SK-N-MC (cell line): Measurements from ENCODE around the gene ZNF177.

ENCODE experiments used
- DNase-seq: peaks from one replicate; pipeline ENCODE4 v3.0.0-alpha.2; 2011; ENCODE audit warnings: low read depth, low spot score
- H3K27ac ChIP-seq: fragments of 200-600 bp; sonication (generic); 2 replicates; pipeline ENCODE4 v1.5.1; 2016; ENCODE audit warnings: mixed run types
- H3K36me3 ChIP-seq: fragments of 200-600 bp; sonication (generic); 2 replicates; pipeline ENCODE4 v1.6.1; 2017; ENCODE audit warnings: antibody characterized with exemption, low read length, mixed read lengths; ENCODE audit not compliant: insufficient read depth
- H3K4me3 ChIP-seq: fragments of 200-600 bp; sonication (generic); 2 replicates; pipeline ENCODE4 v1.5.1; 2016
- H3K9ac ChIP-seq: fragments of 200-600 bp; sonication (generic); 2 replicates; pipeline ENCODE4 v1.8.0; 2017; ENCODE audit warnings: mixed run types, mixed read lengths; ENCODE audit not compliant: insufficient read length
- H3K9me3 ChIP-seq: fragments of 200-600 bp; sonication (generic); 2 replicates; pipeline ENCODE4 v1.6.1; 2017; ENCODE audit warnings: low read depth, mild to moderate bottlenecking, antibody characterized with exemption, low read length, moderate library complexity, mixed read lengths
- EZH2 ChIP-seq: fragments of 200-600 bp; sonication (generic); IDR thresholded peaks from one replicate; pipeline ENCODE4 v1.6.1; 2017; ENCODE audit warnings: antibody characterized with exemption
- FOXP2 ChIP-seq: optimal IDR thresholded peaks from 2 replicates; pipeline ENCODE3; 2011; ENCODE audit warnings: mild to moderate bottlenecking, moderate library complexity; ENCODE audit not compliant: insufficient read depth; ENCODE audit errors: extremely low read length, control extremely low read depth
- POLR2AphosphoS5 ChIP-seq: IDR thresholded peaks from 2 replicates; pipeline ENCODE4 v1.6.1; 2012; ENCODE audit warnings: mild to moderate bottlenecking, low read depth, low read length, borderline replicate concordance

ZNF177 gene

DNA sequence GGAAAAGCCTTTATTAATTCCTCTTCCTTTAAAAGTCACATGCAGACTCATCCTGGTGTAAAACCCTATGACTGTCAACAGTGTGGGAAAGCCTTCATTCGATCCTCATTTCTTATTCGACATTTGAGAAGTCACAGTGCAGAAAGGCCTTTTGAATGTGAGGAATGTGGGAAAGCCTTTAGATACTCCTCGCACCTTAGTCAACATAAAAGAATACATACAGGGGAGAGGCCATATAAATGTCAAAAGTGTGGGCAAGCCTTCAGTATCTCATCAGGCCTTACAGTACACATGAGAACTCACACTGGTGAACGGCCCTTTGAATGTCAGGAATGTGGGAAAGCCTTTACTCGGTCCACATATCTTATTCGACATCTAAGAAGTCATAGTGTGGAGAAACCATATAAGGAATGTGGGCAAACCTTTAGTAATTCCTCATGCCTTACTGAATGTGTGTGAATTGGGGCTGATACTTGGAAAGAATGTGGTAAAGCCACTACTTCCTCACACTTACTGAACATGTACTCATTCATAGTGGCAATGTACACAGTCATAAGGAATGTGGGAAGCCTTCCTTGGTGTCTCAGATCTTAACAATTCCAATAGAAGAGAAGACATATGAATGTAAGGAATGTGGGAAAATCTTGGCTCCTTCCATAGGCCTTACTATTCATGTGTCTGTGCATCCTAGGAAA, 20.1 kb upstream of the ZNF177 start:
- Histone ChIP-seq H3K27ac (no peak overlapping the region), H3K9ac (no peak overlapping the region), H3K9me3 (peaks cover 37% of the 10 kb centered on the region), H3K4me3 (no peak overlapping the region), H3K36me3 (peaks cover 53% of the 10 kb centered on the region)
- TF ChIP-seq POLR2AphosphoS5 = no peak
- no peak for TF ChIP-seq FOXP2
- TF ChIP-seq EZH2 = no peak
- DNase-seq = no peak

DNA sequence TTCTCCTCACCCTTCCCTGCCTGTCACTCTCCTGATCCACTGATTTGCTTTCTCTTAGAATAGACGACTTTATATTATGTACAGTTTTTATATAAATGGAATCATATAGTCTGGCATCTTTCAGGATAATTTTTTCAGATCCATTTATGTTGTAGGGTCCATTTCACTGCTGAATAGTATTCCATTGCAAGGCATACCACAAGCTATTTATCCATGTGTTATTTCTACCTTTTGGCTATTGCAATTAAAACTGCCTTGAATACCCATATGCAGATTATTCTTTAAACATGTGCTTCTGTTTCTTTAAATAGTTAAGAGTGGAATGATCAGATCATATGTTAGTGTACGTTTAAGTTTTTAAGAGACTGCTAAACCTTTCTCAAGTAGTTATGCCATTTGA, 17.8 kb upstream of the ZNF177 start:
- no peak overlapping the region for H3K27ac ChIP-seq

DNA sequence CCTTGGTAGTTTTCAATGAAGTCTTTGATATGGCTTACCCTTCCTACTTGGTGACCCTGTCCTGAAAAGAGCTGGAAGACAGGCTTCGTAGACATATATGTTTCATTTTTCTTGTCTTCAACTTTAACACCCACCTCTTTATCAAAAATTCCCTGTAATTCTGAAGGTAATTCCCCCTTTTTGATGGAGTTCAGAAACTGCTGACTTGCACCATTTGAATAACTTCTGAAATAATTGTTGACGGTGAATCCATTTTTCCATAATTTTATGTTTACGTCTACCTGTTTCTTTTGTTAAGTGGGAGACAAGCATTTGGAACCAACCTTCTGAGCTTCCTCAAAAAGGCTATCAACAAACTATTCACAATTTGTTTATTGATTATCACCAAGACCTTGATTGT, 14.6 kb upstream of the ZNF177 start:
- no peak for DNase-seq
- Histone ChIP-seq H3K36me3 (peaks cover 8% of the 10 kb centered on the region), H3K4me3 (no peak overlapping the region), H3K9me3 (peaks cover 9% of the 10 kb centered on the region; the same call in 1 of the 2 replicates), H3K9ac (no peak overlapping the region), H3K27ac (no peak overlapping the region)
- TF ChIP-seq POLR2AphosphoS5 (no peak), EZH2 (no peak), FOXP2 (no peak)

More for the DNA sequence above, 17.8 kb upstream of the ZNF177 start:
- Histone ChIP-seq H3K36me3 (peaks cover 36% of the 10 kb centered on the region), H3K9ac (no peak overlapping the region), H3K9me3 (peaks cover 37% of the 10 kb centered on the region), H3K4me3 (no peak overlapping the region)
- DNase-seq = no peak
- TF ChIP-seq FOXP2 (no peak), EZH2 (no peak), POLR2AphosphoS5 (no peak)

DNA sequence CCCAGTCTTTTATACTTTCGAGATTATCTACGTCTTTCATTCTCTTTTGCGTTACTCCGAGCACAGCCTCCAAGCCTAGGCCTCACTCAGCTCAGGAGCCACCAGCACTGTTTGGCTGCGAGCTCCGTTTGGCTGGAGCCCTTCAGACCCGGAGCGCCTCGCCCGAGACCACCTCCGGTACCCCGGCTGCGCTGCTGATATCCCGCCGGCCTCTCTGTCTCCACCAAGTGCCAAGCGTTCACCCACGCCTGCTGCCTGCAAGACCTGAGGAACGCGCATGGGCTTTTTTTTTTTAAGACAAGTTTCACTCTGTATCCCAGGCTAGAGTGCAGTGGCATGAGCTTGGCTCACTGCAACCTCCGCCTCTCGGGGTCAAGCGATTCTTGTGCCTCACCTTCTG, 14.1 kb upstream of the ZNF177 start:
- Histone ChIP-seq H3K27ac (no peak overlapping the region), H3K9me3 (peaks cover 7% of the 10 kb centered on the region; the same call in 1 of the 2 replicates), H3K9ac (no peak overlapping the region), H3K4me3 (no peak overlapping the region), H3K36me3 (peaks cover 4% of the 10 kb centered on the region)
- no peak for DNase-seq
- no peak for TF ChIP-seq EZH2

DNA sequence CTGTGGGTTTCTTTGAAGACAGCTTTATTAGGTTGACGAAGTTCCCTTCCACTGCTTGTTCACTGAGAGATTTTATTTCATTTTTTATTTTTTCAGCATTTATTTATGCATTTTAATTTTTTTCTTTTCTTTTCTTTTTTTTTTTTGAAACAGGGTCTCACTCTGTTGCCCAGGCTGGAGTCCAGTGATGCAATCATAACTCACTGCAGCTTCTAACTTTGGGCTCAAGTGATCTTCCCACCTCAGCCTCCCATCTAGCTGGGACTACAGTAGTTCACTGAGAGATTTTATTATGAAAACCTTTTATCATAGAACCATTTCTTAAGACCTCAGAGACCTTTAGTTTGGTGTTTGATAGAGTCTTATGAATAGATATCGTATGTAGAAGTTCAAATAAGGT, 10.3 kb upstream of the ZNF177 start:
- no peak for DNase-seq
- H3K9ac ChIP-seq = no peak overlapping the region
- H3K4me3 ChIP-seq = no peak overlapping the region
- H3K27ac ChIP-seq = no peak overlapping the region
- TF ChIP-seq POLR2AphosphoS5 (no peak), EZH2 (no peak), FOXP2 (no peak)
- no peaks in the 10 kb centered on the region for H3K36me3 ChIP-seq
- no peaks in the 10 kb centered on the region for H3K9me3 ChIP-seq

DNA sequence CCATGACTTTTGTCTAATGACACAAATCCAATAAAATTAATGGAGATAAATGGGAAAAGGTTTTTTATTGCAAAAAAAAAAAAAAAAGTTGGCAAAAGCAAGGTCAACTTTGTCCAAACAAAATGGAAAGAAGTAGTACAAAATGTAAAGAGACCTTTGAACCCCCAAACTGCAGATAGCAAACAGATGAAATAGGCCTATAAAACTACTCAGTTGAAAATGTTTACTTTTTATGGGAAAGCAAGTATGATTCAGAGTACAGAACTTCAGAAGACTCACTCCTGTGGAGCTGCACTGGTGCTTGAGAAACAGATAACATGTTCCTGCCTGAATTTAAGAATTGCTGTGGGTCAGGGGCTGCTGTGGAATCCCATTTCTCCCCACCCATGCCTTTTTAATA, 9.8 kb upstream of the ZNF177 start:
- Histone ChIP-seq H3K36me3 (no peaks in the 10 kb centered on the region), H3K9ac (no peak overlapping the region), H3K9me3 (no peaks in the 10 kb centered on the region), H3K4me3 (no peak overlapping the region), H3K27ac (no peak overlapping the region)
- DNase-seq = no peak
- TF ChIP-seq FOXP2 (no peak), EZH2 (no peak), POLR2AphosphoS5 (no peak)

DNA sequence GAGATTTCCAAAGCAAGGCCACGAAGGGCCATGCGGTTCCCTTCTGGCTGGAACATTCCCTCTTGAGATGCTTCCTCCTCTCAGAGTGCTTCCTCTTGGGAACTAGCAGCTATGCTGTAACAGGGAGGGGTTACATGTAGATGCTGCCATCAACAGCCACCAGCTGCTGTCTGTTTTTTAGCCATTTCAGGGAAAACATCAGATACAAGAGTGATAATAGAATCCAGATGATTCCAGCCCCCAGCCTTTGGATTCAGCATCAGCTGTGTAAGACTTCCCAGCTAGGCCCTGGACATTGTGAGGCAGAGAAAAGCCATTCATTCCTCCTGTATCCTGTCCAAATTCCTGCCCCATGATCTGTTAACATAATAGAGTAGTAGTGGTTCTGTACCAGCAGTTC, 8.2 kb upstream of the ZNF177 start:
- Histone ChIP-seq H3K4me3 (no peak overlapping the region), H3K9ac (no peak overlapping the region), H3K9me3 (no peaks in the 10 kb centered on the region), H3K27ac (no peak overlapping the region), H3K36me3 (no peaks in the 10 kb centered on the region)
- DNase-seq = no peak
- TF ChIP-seq FOXP2 (no peak), POLR2AphosphoS5 (no peak), EZH2 (no peak)

DNA sequence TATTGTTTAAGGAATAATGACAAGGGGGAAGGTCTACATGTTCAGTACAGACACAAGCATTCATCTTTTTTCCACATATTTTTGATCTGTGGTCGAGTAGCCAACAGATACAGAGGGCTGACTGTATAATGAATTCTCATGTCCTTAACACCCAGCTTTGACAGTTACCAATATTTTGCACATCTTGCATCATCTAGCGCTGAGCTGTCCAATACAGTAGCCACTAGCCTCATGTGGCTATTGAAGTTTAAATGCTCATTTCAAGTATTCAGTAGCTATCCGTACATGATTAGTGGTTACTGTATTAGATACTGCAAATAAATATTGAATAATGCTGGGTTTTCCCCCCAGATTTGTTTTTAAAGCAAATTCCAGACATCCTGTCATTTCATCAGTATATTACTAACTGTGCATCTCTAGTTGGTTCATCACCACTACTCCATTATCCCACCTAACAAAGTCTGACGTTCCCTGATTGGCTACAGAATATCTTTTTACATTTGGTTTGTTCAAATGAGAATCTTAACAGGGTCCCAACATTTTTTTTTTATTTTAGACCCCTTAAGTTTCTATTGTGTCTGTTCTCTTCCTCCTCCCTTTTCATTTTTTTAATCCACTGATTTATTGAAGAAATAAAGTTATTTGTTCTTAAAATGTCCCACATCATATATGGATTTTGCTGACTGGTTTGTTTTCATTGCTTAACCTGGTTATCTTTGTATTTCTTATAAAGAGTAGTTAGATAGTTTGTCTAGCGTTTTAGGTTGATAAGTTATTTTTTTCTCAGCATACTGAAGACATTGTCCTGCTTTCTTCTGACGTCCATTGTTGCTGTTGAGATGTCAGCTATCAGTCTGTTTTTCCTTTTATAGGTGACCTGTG, 8.2 kb downstream of the ZNF177 start:
- Histone ChIP-seq H3K9ac (no peak overlapping the region), H3K36me3 (no peaks in the 10 kb centered on the region), H3K27ac (no peak overlapping the region), H3K4me3 (no peak overlapping the region), H3K9me3 (0 out of 2 replicates have a peak, but pooled peaks cover 2% of the 10 kb centered on the region)
- DNase-seq = no peak
- TF ChIP-seq FOXP2 (no peak), EZH2 (no peak), POLR2AphosphoS5 (no peak)
